GM12874 (cell line): ENCODE results near the gene EBF3.

Experiments used
- CTCF ChIP-seq: IDR thresholded peaks from 2 replicates; pipeline ENCODE4 v1.5.1; 2011; ENCODE audit warnings: low read depth, mild to moderate bottlenecking, control low read depth, low read length, moderate library complexity; ENCODE audit not compliant: insufficient read depth

Gene EBF3

GRCh38 chr10:129912986-129913695, 50.9 kb downstream of the EBF3 start:
- TF ChIP-seq CTCF, result no peak

- TF ChIP-seq CTCF, result no peak
These were observed 51.7 kb downstream of the EBF3 start for GRCh38 chr10:129912166-129912917.

- TF ChIP-seq CTCF, result no peak
These were observed 52.5 kb downstream of the EBF3 start for GRCh38 chr10:129911451-129912165.

GRCh38 chr10:129910861-129911260, 53.2 kb downstream of the EBF3 start:
- TF ChIP-seq CTCF, result no peak

- no peak for TF ChIP-seq CTCF
These were observed 54.4 kb downstream of the EBF3 start for GRCh38 chr10:129909531-129910256.

GRCh38 chr10:129909080-129909479, 55.0 kb downstream of the EBF3 start:
- TF ChIP-seq CTCF, result no peak

- no peak for TF ChIP-seq CTCF
These were observed 55.7 kb downstream of the EBF3 start for GRCh38 chr10:129908406-129908805.
